ENCODE data around the gene BMP3.
A peak's percentile ranks its signal among the peaks of the same experiment; 100 is the strongest.

BMP3 gene

GRCh38 chr4:81031796-81032551, 1.5 kb downstream of the BMP3 start:
- Histone ChIP-seq H3K36me3 (ENCODE audit: control insufficient read depth in 4 of 4, insufficient read depth in 4 of 4, low read length in 3 of 4) (no peaks in the 10 kb centered on the region), H3K9me3 (ENCODE audit: control extremely low read depth in 1 of 5, control insufficient read depth in 4 of 5, insufficient read depth in 2 of 5, low read depth in 1 of 5, low read length in 4 of 5) (no peaks in the 10 kb centered on the region), H3K4me1 (ENCODE audit: control extremely low read depth in 1 of 4, control insufficient read depth in 4 of 4, insufficient read depth in 4 of 4, low read length in 3 of 4) (peaks cover 0 to 22% (median 19%) of the 10 kb centered on the region in 4 experiments), H3K27ac (ENCODE audit: insufficient read depth in 1 of 2, low read depth in 1 of 2, low read length in 2 of 2, poor library complexity in 1 of 2, severe bottlenecking in 2 of 2) (no peak overlapping the region), H3K27me3 (replicated peaks in 2 of 5; ENCODE audit: control insufficient read depth in 4 of 5, insufficient read depth in 5 of 5, low read length in 4 of 5) (peaks cover 20 to 84% (median 38%) of the 10 kb centered on the region in 5 experiments), H3K4me3 (ENCODE audit: control insufficient read depth in 1 of 7, extremely low read depth in 1 of 7, insufficient read depth in 4 of 7, low read depth in 2 of 7, low read length in 6 of 7) (peak overlapping the region in 5 of 7 experiments; percentile 34 to 77 (median 68))
- CTCF ChIA-PET: interaction anchor here (0.9 to 3.3 kb wide), 8 partner anchors 8 to 669 kb away, joined by 3 to 17 read pairs (median 4); no protein-coding TSS in a partner anchor
- DNase-seq: peak in 1 of 3 donors; percentile 4
- WGBS (ENCODE audit: insufficient coverage): 12% methylated on average over 6 of the region's 15 CpGs
- POLR2A ChIA-PET: interaction anchor here (0.6 kb wide), 1 partner anchor 18 kb away, joined by 4 read pairs; no protein-coding TSS in a partner anchor

DNA sequence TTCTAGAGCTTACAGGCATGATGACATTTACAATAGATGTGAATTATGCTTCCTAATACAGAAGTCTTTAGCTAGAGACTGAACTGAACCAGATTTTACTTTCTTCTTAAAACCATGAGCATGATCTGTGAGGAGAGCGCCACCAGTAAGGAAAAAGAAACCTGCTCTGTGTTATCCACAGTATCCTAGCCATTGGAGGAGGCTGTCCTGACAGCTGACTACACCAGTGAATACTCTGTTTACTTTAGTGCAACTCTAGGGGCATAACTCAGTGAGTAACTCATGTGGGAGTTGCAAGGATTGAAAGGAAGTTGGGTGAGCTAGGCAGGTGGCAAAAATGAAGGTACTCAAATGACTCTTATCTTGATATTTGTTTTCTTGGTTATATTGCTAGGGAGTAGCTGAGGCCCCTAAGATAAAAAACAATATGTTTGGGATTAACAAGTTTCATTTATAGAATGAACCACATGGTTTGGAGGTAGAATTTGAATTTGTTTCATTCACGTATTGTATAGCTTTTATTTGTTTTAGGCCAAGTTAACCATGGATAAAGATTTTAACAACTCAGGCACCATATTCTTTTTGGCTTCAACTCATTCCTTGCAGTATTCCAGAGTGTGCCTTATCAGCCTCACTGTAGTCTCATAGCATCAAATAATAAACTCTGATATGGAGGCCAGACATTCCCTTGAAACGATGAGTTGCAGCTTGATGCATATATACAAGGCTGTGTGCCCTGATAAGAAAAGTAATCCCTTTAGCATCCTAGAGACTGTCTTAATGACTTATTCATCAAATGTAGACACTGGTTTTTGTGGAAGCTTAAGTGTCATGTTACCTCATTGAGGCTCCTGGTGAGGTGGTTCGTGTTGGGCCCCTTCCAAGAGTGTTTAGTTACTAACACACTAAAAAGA, 2.5 kb downstream of the BMP3 start:
- Histone ChIP-seq H3K4me3 (ENCODE audit: control insufficient read depth in 1 of 7, extremely low read depth in 1 of 7, insufficient read depth in 4 of 7, low read depth in 2 of 7, low read length in 6 of 7) (no peak overlapping the region), H3K27me3 (replicated peaks in 2 of 5; ENCODE audit: control insufficient read depth in 4 of 5, insufficient read depth in 5 of 5, low read length in 4 of 5) (peaks cover 18 to 80% (median 33%) of the 10 kb centered on the region in 5 experiments), H3K9me3 (ENCODE audit: control extremely low read depth in 1 of 5, control insufficient read depth in 4 of 5, insufficient read depth in 2 of 5, low read depth in 1 of 5, low read length in 4 of 5) (no peaks in the 10 kb centered on the region), H3K27ac (ENCODE audit: insufficient read depth in 1 of 2, low read depth in 1 of 2, low read length in 2 of 2, poor library complexity in 1 of 2, severe bottlenecking in 2 of 2) (no peak overlapping the region), H3K4me1 (ENCODE audit: control extremely low read depth in 1 of 4, control insufficient read depth in 4 of 4, insufficient read depth in 4 of 4, low read length in 3 of 4) (peaks cover 0 to 22% (median 19%) of the 10 kb centered on the region in 4 experiments), H3K36me3 (ENCODE audit: control insufficient read depth in 4 of 4, insufficient read depth in 4 of 4, low read length in 3 of 4) (no peaks in the 10 kb centered on the region)
- 100% methylated on average over 1 of the region's 4 CpGs for WGBS (ENCODE audit: insufficient coverage)
- peak in 1 of 3 donors; percentile 2 for DNase-seq
- POLR2A ChIA-PET: no interaction called here
- CTCF ChIA-PET: interaction anchor here (0.9 to 1.7 kb wide), 6 partner anchors 9 to 670 kb away, joined by 3 to 8 read pairs (median 4); no protein-coding TSS in a partner anchor

DNA sequence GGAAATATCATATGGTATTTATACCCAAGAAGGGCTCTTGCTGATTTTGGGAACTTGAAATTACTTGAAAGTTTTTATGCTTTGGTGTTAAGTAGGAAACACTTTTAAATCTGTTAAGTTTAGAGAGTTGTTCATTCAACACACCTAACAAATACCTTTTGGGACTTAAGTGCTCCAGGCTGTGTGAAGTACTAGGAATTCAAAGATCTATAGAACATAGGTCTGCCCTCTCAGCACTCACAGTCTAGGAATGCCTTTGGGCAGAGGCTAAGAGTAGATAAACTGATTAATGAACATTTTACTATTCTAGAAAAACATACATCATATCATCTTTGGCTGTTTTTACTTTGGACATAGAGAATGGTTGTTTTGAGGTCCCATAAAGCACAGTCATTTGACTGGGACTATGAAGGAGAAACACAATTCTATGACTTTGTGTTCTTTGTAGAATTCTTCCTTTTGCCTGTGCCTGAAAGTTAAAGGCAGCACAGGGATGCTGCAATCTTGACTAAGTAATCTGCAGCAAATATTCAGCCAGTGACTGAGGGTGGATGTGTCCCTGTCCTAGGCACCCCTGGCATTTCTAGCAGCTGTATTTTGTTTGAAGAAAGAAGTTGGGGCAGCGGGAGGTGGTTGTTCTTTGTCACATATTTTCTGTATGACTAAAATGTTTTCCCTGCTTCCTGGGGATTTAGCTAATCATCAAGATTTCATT, 8.3 kb downstream of the BMP3 start:
- no peak overlapping the region for H3K27ac ChIP-seq (ENCODE audit: insufficient read depth in 1 of 2, low read depth in 1 of 2, low read length in 2 of 2, poor library complexity in 1 of 2, severe bottlenecking in 2 of 2)
- peaks cover 2 to 28% (median 10%) of the 10 kb centered on the region in 5 experiments for H3K27me3 ChIP-seq (replicated peaks in 2 of 5; ENCODE audit: control insufficient read depth in 4 of 5, insufficient read depth in 5 of 5, low read length in 4 of 5)
- WGBS (ENCODE audit: insufficient coverage): 80% methylated on average over 1 of the region's 1 CpG
- peaks cover 0 to 2% (median 0%) of the 10 kb centered on the region in 4 experiments for H3K4me1 ChIP-seq (ENCODE audit: control extremely low read depth in 1 of 4, control insufficient read depth in 4 of 4, insufficient read depth in 4 of 4, low read length in 3 of 4)
- ChIA-PET POLR2A (no interaction called here), CTCF (interaction anchor here (0.6 to 3.3 kb wide), 11 partner anchors 8 to 834 kb away, joined by 3 to 25 read pairs (median 6); partner anchors contain the start of gene BMP3)
- no peaks in the 10 kb centered on the region for H3K9me3 ChIP-seq (ENCODE audit: control extremely low read depth in 1 of 5, control insufficient read depth in 4 of 5, insufficient read depth in 2 of 5, low read depth in 1 of 5, low read length in 4 of 5)
- DNase-seq: no peak
- H3K36me3 ChIP-seq (ENCODE audit: control insufficient read depth in 4 of 4, insufficient read depth in 4 of 4, low read length in 3 of 4): no peaks in the 10 kb centered on the region
- H3K4me3 ChIP-seq (ENCODE audit: control insufficient read depth in 1 of 7, extremely low read depth in 1 of 7, insufficient read depth in 4 of 7, low read depth in 2 of 7, low read length in 6 of 7): no peak overlapping the region

DNA sequence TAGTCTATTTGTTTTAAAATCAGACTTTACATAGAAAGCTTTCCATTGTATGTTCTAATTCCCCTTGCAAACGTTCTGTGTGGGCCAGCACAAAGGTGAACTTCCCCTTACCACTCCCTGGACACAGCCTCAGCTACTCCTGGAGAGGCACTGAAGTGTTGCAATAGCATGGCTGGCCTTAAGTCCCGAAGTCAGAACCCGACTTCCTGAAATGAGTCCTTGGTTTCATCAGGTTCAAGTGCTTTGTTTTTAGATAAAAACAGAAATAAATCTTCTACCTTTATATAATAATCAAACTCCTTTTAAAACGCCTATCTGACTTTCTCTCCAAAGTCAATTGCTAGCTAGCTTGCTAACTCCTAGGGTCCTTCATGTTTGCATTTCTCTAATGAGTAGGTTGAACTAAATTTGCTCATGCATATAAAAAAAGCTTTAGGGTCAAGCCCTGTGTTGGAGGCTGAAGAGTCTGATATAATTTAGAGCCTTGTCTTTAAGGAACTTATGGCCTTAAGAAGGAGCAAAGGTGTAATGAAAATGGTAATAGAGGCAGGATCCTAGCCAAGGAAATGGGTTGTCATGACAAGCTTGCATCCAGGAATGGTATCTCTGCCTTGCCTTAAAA, 9.0 kb downstream of the BMP3 start:
- 0% methylated on average over 1 of the region's 4 CpGs for WGBS (ENCODE audit: insufficient coverage)
- Histone ChIP-seq H3K36me3 (ENCODE audit: control insufficient read depth in 4 of 4, insufficient read depth in 4 of 4, low read length in 3 of 4) (no peaks in the 10 kb centered on the region), H3K27me3 (replicated peaks in 2 of 5; ENCODE audit: control insufficient read depth in 4 of 5, insufficient read depth in 5 of 5, low read length in 4 of 5) (peaks cover 0 to 24% (median 5%) of the 10 kb centered on the region in 5 experiments), H3K9me3 (ENCODE audit: control extremely low read depth in 1 of 5, control insufficient read depth in 4 of 5, insufficient read depth in 2 of 5, low read depth in 1 of 5, low read length in 4 of 5) (no peaks in the 10 kb centered on the region), H3K4me3 (ENCODE audit: control insufficient read depth in 1 of 7, extremely low read depth in 1 of 7, insufficient read depth in 4 of 7, low read depth in 2 of 7, low read length in 6 of 7) (no peak overlapping the region), H3K27ac (ENCODE audit: insufficient read depth in 1 of 2, low read depth in 1 of 2, low read length in 2 of 2, poor library complexity in 1 of 2, severe bottlenecking in 2 of 2) (no peak overlapping the region), H3K4me1 (ENCODE audit: control extremely low read depth in 1 of 4, control insufficient read depth in 4 of 4, insufficient read depth in 4 of 4, low read length in 3 of 4) (peaks cover 0 to 2% (median 0%) of the 10 kb centered on the region in 4 experiments)
- DNase-seq: peak in 1 of 3 donors; percentile 13
- CTCF ChIA-PET: interaction anchor here (0.6 to 3.3 kb wide), 16 partner anchors 9 to 835 kb away, joined by 3 to 25 read pairs (median 4); partner anchors contain the start of gene BMP3
- POLR2A ChIA-PET: no interaction called here

GRCh38 chr4:81040012-81040659, 9.6 kb downstream of the BMP3 start:
- ChIA-PET POLR2A (no interaction called here), CTCF (interaction anchor here (0.7 to 3.3 kb wide), 14 partner anchors 10 to 681 kb away, joined by 3 to 25 read pairs (median 5); partner anchors contain the start of gene BMP3)
- peak; percentile 31 to 63 (median 56) for DNase-seq
- Histone ChIP-seq H3K9me3 (ENCODE audit: control extremely low read depth in 1 of 5, control insufficient read depth in 4 of 5, insufficient read depth in 2 of 5, low read depth in 1 of 5, low read length in 4 of 5) (no peaks in the 10 kb centered on the region), H3K4me3 (ENCODE audit: control insufficient read depth in 1 of 7, extremely low read depth in 1 of 7, insufficient read depth in 4 of 7, low read depth in 2 of 7, low read length in 6 of 7) (no peak overlapping the region), H3K27me3 (replicated peaks in 2 of 5; ENCODE audit: control insufficient read depth in 4 of 5, insufficient read depth in 5 of 5, low read length in 4 of 5) (peaks cover 0 to 21% (median 5%) of the 10 kb centered on the region in 5 experiments), H3K27ac (ENCODE audit: insufficient read depth in 1 of 2, low read depth in 1 of 2, low read length in 2 of 2, poor library complexity in 1 of 2, severe bottlenecking in 2 of 2) (no peak overlapping the region), H3K36me3 (ENCODE audit: control insufficient read depth in 4 of 4, insufficient read depth in 4 of 4, low read length in 3 of 4) (no peaks in the 10 kb centered on the region), H3K4me1 (ENCODE audit: control extremely low read depth in 1 of 4, control insufficient read depth in 4 of 4, insufficient read depth in 4 of 4, low read length in 3 of 4) (peaks cover 0 to 2% (median 0%) of the 10 kb centered on the region in 4 experiments)
- WGBS (ENCODE audit: insufficient coverage): 10% methylated on average over 2 of the region's 4 CpGs
